AG04450 (cell line): ENCODE measurements around the gene CLDN34. TPM values are rescaled to one million over a fixed set of nuclear protein-coding genes. Genes with fewer than 3 reads are reported as not detected.

Source experiments
- CTCF ChIA-PET: fragments of 300-600, 350-600 bp; formaldehyde crosslinking; extraction: SDS; loops from one replicate; lab custom pipeline; 2022; ENCODE audit warnings: antibody characterized with exemption, inconsistent platforms; lab: Charles Lee
- POLR2A ChIA-PET: fragments of 350-600 bp; formaldehyde crosslinking; extraction: SDS; loops from one replicate; lab custom pipeline; 2021; ENCODE audit warnings: antibody characterized with exemption, inconsistent platforms; lab: Yijun Ruan, JAX
- DNase-seq: peaks from one replicate; pipeline ENCODE4 v3.0.0-alpha.2; 2011; ENCODE audit warnings: low read depth, low spot score
- H3K27ac ChIP-seq: one replicate; pipeline ENCODE4 v1.5.1; 2012; ENCODE audit warnings: low read depth, low read length, control low read depth
- H3K27me3 ChIP-seq: one replicate; pipeline ENCODE4 v1.6.0; 2012; ENCODE audit warnings: low read length; ENCODE audit not compliant: control insufficient read depth, insufficient read depth
- H3K4me3 ChIP-seq: 2 replicates; pipeline ENCODE4 v1.5.1; 2011; ENCODE audit warnings: mild to moderate bottlenecking, low read depth, low read length, control low read depth
- H3K9me3 ChIP-seq: 2 replicates; pipeline ENCODE4 v1.5.1; 2012; ENCODE audit warnings: low read length; ENCODE audit not compliant: control insufficient read depth, insufficient read depth
- polyA plus RNA-seq: library from polyadenylated mRNA; depleted of rRNA; stranded (reverse); fragments of >200 nt; gene quantifications from 2 replicates; pipeline ENCODE4 v1.2.3, GENCODE V29; 2011
- TF ChIP-seq, protein P1 (sequence below): IDR thresholded peaks from 2 replicates; pipeline ENCODE4 v1.5.1; 2011; ENCODE audit warnings: low read depth, low read length, control low read depth, inconsistent platforms

The CLDN34 gene
- polyA plus RNA-seq, 1 experiment, result 0.11 TPM

GRCh38 chrX:9983846-9984245 lies 16.7 kb downstream of the CLDN34 start:
- CTCF ChIA-PET, result no interaction called here
- Histone ChIP-seq H3K4me3 (no peak overlapping the region), H3K27me3 (no peaks in the 10 kb centered on the region), H3K27ac (no peak overlapping the region), H3K9me3 (peaks cover 3% of the 10 kb centered on the region; the same call in 1 of the 2 replicates)
- TF ChIP-seq, protein P1, sequence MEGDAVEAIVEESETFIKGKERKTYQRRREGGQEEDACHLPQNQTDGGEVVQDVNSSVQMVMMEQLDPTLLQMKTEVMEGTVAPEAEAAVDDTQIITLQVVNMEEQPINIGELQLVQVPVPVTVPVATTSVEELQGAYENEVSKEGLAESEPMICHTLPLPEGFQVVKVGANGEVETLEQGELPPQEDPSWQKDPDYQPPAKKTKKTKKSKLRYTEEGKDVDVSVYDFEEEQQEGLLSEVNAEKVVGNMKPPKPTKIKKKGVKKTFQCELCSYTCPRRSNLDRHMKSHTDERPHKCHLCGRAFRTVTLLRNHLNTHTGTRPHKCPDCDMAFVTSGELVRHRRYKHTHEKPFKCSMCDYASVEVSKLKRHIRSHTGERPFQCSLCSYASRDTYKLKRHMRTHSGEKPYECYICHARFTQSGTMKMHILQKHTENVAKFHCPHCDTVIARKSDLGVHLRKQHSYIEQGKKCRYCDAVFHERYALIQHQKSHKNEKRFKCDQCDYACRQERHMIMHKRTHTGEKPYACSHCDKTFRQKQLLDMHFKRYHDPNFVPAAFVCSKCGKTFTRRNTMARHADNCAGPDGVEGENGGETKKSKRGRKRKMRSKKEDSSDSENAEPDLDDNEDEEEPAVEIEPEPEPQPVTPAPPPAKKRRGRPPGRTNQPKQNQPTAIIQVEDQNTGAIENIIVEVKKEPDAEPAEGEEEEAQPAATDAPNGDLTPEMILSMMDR, result no peak
- POLR2A ChIA-PET, result no interaction called here
- DNase-seq, result no peak

GRCh38 chrX:9988762-9989161 lies 21.6 kb downstream of the CLDN34 start:
- no peak for DNase-seq
- H3K27me3 ChIP-seq, result no peaks in the 10 kb centered on the region
- CTCF ChIA-PET, result interaction anchor here (0.9 to 1.1 kb wide), 4 partner anchors 102 to 131 kb away, joined by 3 to 14 read pairs (median 4); no protein-coding TSS in a partner anchor
- H3K9me3 ChIP-seq, result peaks cover 11% of the 10 kb centered on the region; the same call in 1 of the 2 replicates
- H3K4me3 ChIP-seq, result no peak overlapping the region
- TF ChIP-seq, protein P1, result peak; percentile 52
- H3K27ac ChIP-seq, result no peak overlapping the region
- POLR2A ChIA-PET, result interaction anchor here (0.7 kb wide), 1 partner anchor 77 kb away, joined by 4 read pairs; no protein-coding TSS in a partner anchor

DNA sequence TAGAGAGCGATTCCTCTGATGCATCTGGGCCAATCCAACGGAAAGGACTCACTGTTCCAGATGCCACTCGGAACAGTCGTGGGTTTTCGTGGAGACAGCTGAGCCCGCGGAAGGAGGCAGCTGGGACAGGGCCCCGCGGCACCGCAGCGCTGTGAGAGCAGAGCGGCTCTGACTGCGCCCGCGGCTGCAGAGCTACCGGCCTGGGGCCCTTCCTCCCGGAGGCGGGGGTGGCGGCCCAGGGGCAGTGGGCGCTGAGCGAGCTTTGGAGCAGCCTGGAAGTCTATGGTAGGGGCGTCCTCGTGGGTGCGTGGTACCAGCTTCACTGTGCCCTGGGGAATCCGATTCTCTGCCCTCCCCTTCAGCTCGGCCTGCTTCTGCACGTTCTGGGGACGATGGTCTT lies 24.9 kb downstream of the CLDN34 start:
- H3K9me3 ChIP-seq, result peaks cover 12% of the 10 kb centered on the region; the same call in 1 of the 2 replicates
- no peak overlapping the region for H3K27ac ChIP-seq
- ChIA-PET CTCF (interaction anchor here (0.6 to 3.2 kb wide), 2 partner anchors 128 to 190 kb away, joined by 3 to 14 read pairs; no protein-coding TSS in a partner anchor), POLR2A (no interaction called here)
- H3K27me3 ChIP-seq, result no peaks in the 10 kb centered on the region
- TF ChIP-seq, protein P1, result no peak
- H3K4me3 ChIP-seq, result no peak overlapping the region
- no peak for DNase-seq

GRCh38 chrX:9992724-9993123 lies 25.6 kb downstream of the CLDN34 start:
- POLR2A ChIA-PET, result no interaction called here
- DNase-seq, result no peak
- H3K27ac ChIP-seq, result no peak overlapping the region
- H3K27me3 ChIP-seq, result no peaks in the 10 kb centered on the region
- CTCF ChIA-PET, result interaction anchor here (3.2 kb wide), 1 partner anchor 127 kb away, joined by 14 read pairs; no protein-coding TSS in a partner anchor
- H3K4me3 ChIP-seq, result no peak overlapping the region
- TF ChIP-seq, protein P1, result no peak
- peaks cover 15% of the 10 kb centered on the region; the same call in 1 of the 2 replicates for H3K9me3 ChIP-seq

GRCh38 chrX:9995855-9996339 lies 28.7 kb downstream of the CLDN34 start:
- TF ChIP-seq, protein P1, result peak; percentile 85
- peaks cover 15% of the 10 kb centered on the region; the same call in 1 of the 2 replicates for H3K9me3 ChIP-seq
- no peak overlapping the region for H3K4me3 ChIP-seq
- DNase-seq, result peak; percentile 51
- ChIA-PET CTCF (interaction anchor here (0.6 to 4.9 kb wide), 8 partner anchors 8 to 194 kb away, joined by 3 to 63 read pairs (median 3); no protein-coding TSS in a partner anchor), POLR2A (no interaction called here)
- H3K27me3 ChIP-seq, result no peaks in the 10 kb centered on the region
- no peak overlapping the region for H3K27ac ChIP-seq
